Loucy (cell line): ENCODE results near the gene KRT74.

Source experiments
- H2AFZ ChIP-seq: fragments of 200-600 bp; sonication (generic); 2 replicates; pipeline ENCODE4 v1.6.0; 2016; ENCODE audit warnings: antibody characterized with exemption, mild to moderate bottlenecking, low read length, moderate library complexity
- H3F3A ChIP-seq: fragments of 200-600 bp; 2 replicates; pipeline ENCODE4 v1.6.0; 2016; ENCODE audit warnings: antibody characterized with exemption, low read depth, mild to moderate bottlenecking
- H3K27me3 ChIP-seq: fragments of 200-600 bp; sonication (generic); 2 replicates; pipeline ENCODE4 v1.6.1; 2014; ENCODE audit warnings: low read length, mild to moderate bottlenecking; ENCODE audit not compliant: insufficient read depth, poor library complexity, severe bottlenecking
- H3K36me3 ChIP-seq: fragments of 200-600 bp; sonication (generic); 2 replicates; pipeline ENCODE4 v1.6.1; 2016; ENCODE audit warnings: low read length; ENCODE audit not compliant: insufficient read depth
- H3K4me1 ChIP-seq: fragments of 200-600 bp; sonication (generic); 2 replicates; pipeline ENCODE4 v1.5.1; 2014; ENCODE audit warnings: low read length, mild to moderate bottlenecking; ENCODE audit not compliant: insufficient read depth, poor library complexity, severe bottlenecking
- H3K4me2 ChIP-seq: fragments of 200-600 bp; sonication (generic); 2 replicates; pipeline ENCODE4 v1.6.0; 2014; ENCODE audit warnings: antibody characterized with exemption, low read length, low read depth, mild to moderate bottlenecking; ENCODE audit not compliant: poor library complexity, severe bottlenecking
- H3K4me3 ChIP-seq: fragments of 200-600 bp; sonication (generic); 2 replicates; pipeline ENCODE4 v1.5.1; 2014; ENCODE audit warnings: low read length, mild to moderate bottlenecking, mixed read lengths; ENCODE audit not compliant: poor library complexity, severe bottlenecking
- H3K79me2 ChIP-seq: fragments of 200-600 bp; sonication (generic); 2 replicates; pipeline ENCODE4 v1.6.1; 2014; ENCODE audit warnings: low read length; ENCODE audit not compliant: insufficient read depth
- H3K9ac ChIP-seq: fragments of 200-600 bp; sonication (generic); 2 replicates; pipeline ENCODE4 v1.6.0; 2014; ENCODE audit warnings: mild to moderate bottlenecking, low read depth, low read length, moderate library complexity; ENCODE audit not compliant: poor library complexity, severe bottlenecking
- H3K9me2 ChIP-seq: fragments of 200-600 bp; sonication (generic); replicated peaks from 2 replicates; pipeline ENCODE4 v1.6.1; 2016; ENCODE audit warnings: low read depth, low read length, mixed read lengths
- H3K9me3 ChIP-seq: fragments of 200-600 bp; sonication (generic); 2 replicates; pipeline ENCODE4 v1.6.1; 2014; ENCODE audit warnings: mild to moderate bottlenecking, antibody characterized with exemption, low read length, low read depth; ENCODE audit not compliant: insufficient read depth
- H4K20me1 ChIP-seq: fragments of 200-600 bp; sonication (generic); 2 replicates; pipeline ENCODE4 v1.6.0; 2014; ENCODE audit warnings: antibody characterized with exemption, low read length, mild to moderate bottlenecking; ENCODE audit not compliant: insufficient read depth, poor library complexity, severe bottlenecking
- EZH2phosphoT487 ChIP-seq: fragments of 200-600 bp; IDR thresholded peaks from 2 replicates; pipeline ENCODE4 v1.6.1; 2018; ENCODE audit warnings: antibody characterized with exemption, mild to moderate bottlenecking, moderate library complexity, borderline replicate concordance
- TF ChIP-seq, protein P1 (sequence below): fragments of 200-600 bp; sonication (generic); conservative IDR thresholded peaks from 2 replicates; pipeline ENCODE4 v1.5.1; 2014; ENCODE audit warnings: mild to moderate bottlenecking, antibody characterized with exemption, low read length

Gene KRT74

DNA sequence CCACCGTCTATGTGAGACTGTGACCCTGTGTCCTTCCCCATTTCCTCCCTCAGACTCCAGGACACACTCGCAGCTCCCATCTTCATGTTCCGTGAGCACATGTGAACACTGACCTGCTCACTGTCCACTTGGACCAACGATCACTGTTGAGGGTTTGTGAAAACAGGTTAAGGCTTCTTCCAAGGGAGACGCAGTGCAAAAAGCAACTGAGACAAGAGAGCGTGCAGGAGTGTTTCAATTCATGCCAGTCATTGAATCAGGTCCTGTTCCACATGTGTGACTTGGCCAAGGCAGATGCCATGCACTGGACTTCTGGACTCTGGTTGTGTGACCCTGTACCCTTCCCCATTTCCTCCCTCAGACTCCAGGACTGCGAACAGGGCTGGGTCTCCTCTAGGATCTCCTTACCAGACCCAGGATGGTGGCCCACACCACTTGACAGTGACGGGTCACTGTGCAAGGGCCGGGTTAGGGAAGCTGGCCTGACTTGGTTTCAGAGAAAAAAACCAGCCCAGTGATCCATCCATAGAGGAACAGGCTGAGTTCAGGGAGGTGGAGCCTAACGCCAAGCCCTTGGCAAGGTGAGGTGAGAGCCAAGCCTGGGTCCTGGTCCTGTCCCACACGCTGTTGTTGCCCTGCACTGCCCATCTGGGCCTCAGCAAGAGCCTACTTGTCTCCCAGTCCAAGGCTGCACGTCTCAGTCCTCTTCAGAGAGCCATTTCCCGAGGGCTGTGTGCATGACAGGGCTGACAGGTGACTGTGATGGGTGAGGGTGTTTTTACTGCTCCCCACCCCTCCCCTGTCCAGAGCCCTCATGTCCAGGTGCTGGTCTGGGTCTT is 47.8 kb downstream of the KRT74 start:
- Histone ChIP-seq H3K4me3 (no peak overlapping the region), H3F3A (no peaks in the 10 kb centered on the region), H3K79me2 (no peaks in the 10 kb centered on the region), H3K27me3 (no peaks in the 10 kb centered on the region), H4K20me1 (no peaks in the 10 kb centered on the region), H3K9ac (no peak overlapping the region), H2AFZ (no peak overlapping the region), H3K9me2 (no peaks in the 10 kb centered on the region), H3K4me2 (peak overlapping the region; percentile 14), H3K36me3 (no peaks in the 10 kb centered on the region), H3K4me1 (peaks cover 7% of the 10 kb centered on the region), H3K9me3 (no peaks in the 10 kb centered on the region)
- no peak for TF ChIP-seq EZH2phosphoT487
- TF ChIP-seq, protein P1, sequence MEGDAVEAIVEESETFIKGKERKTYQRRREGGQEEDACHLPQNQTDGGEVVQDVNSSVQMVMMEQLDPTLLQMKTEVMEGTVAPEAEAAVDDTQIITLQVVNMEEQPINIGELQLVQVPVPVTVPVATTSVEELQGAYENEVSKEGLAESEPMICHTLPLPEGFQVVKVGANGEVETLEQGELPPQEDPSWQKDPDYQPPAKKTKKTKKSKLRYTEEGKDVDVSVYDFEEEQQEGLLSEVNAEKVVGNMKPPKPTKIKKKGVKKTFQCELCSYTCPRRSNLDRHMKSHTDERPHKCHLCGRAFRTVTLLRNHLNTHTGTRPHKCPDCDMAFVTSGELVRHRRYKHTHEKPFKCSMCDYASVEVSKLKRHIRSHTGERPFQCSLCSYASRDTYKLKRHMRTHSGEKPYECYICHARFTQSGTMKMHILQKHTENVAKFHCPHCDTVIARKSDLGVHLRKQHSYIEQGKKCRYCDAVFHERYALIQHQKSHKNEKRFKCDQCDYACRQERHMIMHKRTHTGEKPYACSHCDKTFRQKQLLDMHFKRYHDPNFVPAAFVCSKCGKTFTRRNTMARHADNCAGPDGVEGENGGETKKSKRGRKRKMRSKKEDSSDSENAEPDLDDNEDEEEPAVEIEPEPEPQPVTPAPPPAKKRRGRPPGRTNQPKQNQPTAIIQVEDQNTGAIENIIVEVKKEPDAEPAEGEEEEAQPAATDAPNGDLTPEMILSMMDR: no peak

DNA sequence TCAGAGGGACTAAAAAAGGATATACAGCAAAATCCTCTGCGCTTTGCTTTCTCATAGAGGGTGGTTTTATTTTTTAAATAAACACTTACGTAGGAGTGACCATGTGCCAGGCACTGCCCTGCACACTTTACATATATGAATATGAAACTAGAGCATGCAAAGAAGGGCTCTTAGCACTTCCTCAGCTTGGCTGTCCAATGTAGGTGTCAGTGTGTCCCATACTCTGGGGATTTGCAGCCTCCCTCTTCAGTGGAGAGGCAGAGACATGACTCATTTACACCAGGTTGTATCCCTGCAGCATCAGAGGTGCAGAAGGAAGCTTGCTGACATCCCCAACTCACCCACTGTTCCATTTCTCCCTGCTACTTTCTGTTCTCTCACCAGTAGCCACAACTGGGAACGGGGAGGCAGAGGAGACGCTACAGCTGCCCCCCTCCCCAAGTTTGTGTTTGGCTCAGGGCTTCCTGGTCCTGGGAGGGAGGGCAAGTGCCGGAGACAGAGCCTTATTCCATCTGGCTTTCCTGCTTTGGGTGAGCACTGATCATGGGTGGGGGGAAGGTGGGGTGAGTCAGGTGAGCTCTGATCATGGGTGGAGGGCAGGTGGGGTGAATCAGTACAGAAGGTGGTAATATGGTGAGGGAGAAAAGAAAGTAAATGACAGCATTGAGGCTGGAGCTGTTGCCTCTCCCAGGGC is 48.6 kb downstream of the KRT74 start:
- H3K4me3 ChIP-seq: no peak overlapping the region
- no peaks in the 10 kb centered on the region for H3K27me3 ChIP-seq
- TF ChIP-seq, protein P1: no peak
- TF ChIP-seq EZH2phosphoT487: no peak
- H3K79me2 ChIP-seq: no peaks in the 10 kb centered on the region
- H3K9me3 ChIP-seq: no peaks in the 10 kb centered on the region
- no peak overlapping the region for H3K4me2 ChIP-seq
- H3K36me3 ChIP-seq: no peaks in the 10 kb centered on the region
- H3K9ac ChIP-seq: no peak overlapping the region
- H2AFZ ChIP-seq: no peak overlapping the region
- H3K4me1 ChIP-seq: peaks cover 7% of the 10 kb centered on the region
- no peaks in the 10 kb centered on the region for H4K20me1 ChIP-seq
- H3K9me2 ChIP-seq: no peaks in the 10 kb centered on the region
- H3F3A ChIP-seq: no peaks in the 10 kb centered on the region

DNA sequence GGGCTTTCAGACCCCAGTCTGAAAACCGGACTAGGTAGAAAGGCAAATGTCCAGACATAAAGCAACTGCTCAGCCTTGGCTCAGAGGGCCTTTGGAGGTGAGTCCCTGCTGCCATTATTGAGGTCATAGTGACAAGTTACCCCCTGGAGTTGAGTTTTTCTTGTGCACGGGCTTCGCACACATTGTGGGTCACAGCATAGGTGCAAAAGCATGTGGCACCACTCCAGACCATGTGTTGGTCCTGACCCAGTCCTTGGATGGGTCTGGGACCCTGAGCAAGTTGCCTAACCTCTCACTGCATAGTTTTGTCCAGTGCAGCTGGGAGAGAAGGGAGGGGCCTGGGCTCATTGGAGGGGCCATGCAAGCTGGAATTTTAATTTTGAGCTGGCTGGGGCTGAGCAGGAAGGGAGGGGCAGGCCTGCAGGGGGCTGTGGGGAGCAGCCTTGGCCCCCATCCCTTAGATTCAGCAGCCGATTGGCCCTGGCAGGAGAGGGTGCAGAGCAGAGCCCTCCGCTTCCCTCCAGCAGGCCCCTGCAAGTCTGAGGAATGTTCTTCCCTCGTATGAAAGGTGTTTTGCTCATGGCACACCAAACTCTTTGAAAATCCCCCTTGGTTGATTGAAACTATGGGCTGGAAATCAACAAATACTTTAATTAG is 49.3 kb downstream of the KRT74 start:
- Histone ChIP-seq H3K27me3 (no peaks in the 10 kb centered on the region), H2AFZ (no peak overlapping the region), H4K20me1 (no peaks in the 10 kb centered on the region), H3K4me2 (no peak overlapping the region), H3K9ac (no peak overlapping the region), H3K36me3 (no peaks in the 10 kb centered on the region), H3K9me2 (no peaks in the 10 kb centered on the region), H3K4me3 (no peak overlapping the region), H3F3A (no peaks in the 10 kb centered on the region), H3K79me2 (no peaks in the 10 kb centered on the region), H3K9me3 (no peaks in the 10 kb centered on the region), H3K4me1 (peaks cover 7% of the 10 kb centered on the region)
- no peak for TF ChIP-seq EZH2phosphoT487
- TF ChIP-seq, protein P1: no peak
